GM04504 (cell line): ENCODE results near the gene GLI3.
A peak's percentile ranks its signal among the peaks of the same experiment; 100 is the strongest.

Experiments
- DNase-seq: peaks from one replicate; pipeline ENCODE4 v3.0.0-alpha.2; 2012; ENCODE audit warnings: low read depth

GLI3 gene

GRCh38 chr7:42175834-42176723 lies 60.9 kb downstream of the GLI3 start:
- DNase-seq, result no peak

GRCh38 chr7:42174391-42174912 lies 62.6 kb downstream of the GLI3 start:
- DNase-seq, result peak; percentile 61

DNA sequence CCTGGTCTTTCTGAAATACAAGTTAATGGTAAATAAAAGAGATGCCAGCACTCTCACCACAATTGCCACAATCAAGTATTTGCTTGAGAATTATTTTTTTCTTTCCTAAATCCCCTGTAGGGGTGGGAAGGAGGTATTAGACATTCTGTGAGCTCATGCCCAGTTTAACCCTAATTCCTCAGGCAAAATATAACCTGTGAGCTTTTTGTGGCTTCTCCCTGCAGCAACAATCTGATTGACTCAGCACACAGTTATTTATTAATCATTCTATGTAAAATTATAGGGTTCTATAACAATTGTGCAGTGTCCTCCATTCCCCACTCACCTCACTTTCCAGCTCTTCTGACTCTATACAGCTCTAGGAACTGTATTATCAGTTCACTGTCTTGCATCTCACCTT lies 66.3 kb downstream of the GLI3 start:
- no peak for DNase-seq

DNA sequence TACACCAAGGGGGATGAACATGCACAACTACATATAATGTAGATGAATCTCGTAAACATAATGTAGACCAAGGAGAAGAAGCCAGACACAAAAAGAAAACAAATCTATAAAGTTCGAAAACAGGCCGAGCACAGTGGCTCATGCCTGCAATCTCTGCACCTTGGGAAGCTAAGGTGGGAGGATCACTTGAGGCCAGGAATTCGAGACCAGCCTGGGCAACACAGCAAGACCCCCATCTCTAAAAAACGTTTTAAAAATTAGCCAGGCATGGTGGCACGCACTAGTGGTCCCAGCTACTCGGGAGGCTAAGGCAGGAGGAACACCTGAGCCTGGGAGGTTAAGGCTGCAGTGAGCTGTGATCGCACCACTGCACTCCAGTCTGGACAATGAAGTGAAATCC lies 68.5 kb downstream of the GLI3 start:
- no peak for DNase-seq

- no peak for DNase-seq
Observed at GRCh38 chr7:42167631-42168236, 69.3 kb downstream of the GLI3 start.

- no peak for DNase-seq
Observed at GRCh38 chr7:42167206-42167605, 69.8 kb downstream of the GLI3 start.

- DNase-seq, result no peak
Observed at GRCh38 chr7:42164881-42165428, 72.1 kb downstream of the GLI3 start.

GRCh38 chr7:42162560-42163325 lies 74.3 kb downstream of the GLI3 start:
- no peak for DNase-seq

DNA sequence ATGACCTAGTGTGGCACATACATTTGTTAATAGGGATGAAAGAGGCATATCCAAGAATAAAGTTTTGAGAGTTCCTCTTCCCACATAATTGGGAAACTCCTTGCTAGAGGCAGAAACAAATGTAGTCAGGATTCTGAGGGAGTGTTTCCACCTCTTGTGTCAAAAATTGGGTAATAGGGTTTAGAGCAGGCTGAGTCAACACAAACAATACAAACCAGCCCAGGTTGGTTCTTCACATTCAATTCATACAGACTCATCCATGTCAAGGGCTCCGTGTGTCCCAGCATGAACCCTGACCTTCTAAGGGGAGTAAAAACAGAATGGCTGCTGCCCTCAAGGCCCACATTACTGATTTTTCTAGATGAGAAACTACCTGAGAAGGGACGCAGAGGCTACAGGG lies 75.3 kb downstream of the GLI3 start:
- no peak for DNase-seq

DNA sequence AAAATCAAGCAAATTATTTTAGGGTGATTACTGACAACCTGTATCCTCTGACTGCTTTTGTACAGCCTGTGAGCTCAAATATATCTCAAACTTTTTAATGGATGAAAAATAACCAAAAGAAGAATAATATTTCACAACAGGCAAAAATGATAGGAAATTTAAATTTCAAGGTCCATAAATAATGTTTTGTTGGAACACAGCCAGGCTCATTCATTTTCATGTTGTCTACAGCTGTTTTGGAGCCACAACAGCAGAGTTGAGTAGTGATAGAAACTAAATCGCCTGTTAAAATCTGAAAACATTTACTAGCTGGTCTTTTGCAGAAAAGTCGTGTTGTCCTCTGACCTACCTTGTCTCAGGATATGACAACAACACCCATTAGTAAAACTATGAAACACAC lies 75.9 kb downstream of the GLI3 start:
- DNase-seq, result no peak

DNA sequence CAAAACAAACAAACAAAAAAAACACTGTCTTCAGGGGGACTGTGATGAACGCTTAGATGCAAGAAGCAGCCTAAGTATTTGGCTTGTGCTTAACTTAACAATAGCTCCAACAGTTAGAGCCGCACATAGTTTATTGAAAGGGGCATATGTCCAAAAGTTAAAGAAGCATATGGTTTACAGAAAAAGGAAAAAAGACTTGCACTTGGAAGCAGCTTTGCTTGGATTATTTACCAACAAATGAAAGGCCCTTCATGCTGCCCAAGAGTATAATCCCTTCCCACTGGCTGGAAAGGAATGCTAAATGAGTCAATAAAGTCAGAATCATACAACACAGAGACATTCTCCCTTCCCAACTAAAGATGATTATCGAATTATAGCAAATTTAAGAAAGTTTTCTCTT lies 77.9 kb downstream of the GLI3 start:
- DNase-seq, result no peak

GRCh38 chr7:42156967-42157721 lies 79.9 kb downstream of the GLI3 start:
- DNase-seq, result no peak

GRCh38 chr7:42156291-42156865 lies 80.6 kb downstream of the GLI3 start:
- DNase-seq, result no peak

DNA sequence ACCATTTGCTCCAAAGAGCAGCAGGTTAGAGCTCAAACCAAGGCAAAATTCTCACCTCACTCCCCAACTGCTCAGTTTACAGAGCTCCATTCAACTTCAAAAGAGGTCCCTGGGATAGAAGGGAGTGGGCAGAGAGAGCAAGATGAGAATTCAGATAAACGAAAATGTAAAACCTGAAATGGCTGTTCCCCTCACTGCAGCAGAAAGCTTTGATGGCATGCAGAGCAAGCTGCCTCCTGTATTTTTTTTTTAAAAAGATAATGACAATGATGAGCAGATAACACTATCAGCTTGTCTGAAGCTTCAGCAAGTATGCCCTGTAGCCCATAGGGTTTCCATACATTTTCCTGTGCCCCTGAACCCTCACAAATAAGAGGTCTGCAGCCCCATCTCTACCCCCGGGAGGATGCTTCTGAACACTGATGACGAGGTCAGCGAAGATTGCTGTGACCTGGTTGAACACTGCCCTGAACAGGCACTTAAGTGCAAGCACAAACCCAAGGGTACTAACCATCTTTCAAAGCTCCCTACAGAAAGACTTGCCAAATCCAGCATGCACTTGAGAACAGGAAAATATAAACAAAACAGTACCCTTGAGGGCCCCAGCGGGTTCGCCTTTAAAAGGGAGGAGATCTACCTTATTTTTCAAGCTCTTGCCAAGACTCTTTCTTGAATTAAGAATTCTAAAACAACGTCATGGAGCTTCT lies 81.3 kb downstream of the GLI3 start:
- DNase-seq, result no peak

DNA sequence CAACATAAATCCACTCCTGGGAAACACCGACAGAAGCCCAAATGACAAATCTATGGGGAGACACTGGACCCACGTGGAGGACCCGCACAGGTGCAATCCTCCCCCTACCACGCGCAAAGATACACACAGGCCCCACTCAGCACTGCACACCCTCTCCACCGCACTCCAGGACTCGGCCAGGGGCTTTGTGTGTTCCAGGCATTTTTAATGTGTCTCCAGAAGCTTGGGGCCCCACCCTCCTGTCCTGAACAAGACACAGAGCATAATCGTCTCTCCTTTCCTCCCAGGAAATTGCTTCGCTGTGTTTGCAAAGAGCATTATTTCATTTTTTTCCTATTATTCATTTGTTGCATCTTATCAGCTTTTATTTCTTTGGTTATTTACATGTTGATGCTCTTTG lies 82.8 kb downstream of the GLI3 start:
- DNase-seq, result no peak

- no peak for DNase-seq
Observed at GRCh38 chr7:42152329-42153205, 84.4 kb downstream of the GLI3 start.

GRCh38 chr7:42151309-42151708 lies 85.7 kb downstream of the GLI3 start:
- DNase-seq, result no peak

DNA sequence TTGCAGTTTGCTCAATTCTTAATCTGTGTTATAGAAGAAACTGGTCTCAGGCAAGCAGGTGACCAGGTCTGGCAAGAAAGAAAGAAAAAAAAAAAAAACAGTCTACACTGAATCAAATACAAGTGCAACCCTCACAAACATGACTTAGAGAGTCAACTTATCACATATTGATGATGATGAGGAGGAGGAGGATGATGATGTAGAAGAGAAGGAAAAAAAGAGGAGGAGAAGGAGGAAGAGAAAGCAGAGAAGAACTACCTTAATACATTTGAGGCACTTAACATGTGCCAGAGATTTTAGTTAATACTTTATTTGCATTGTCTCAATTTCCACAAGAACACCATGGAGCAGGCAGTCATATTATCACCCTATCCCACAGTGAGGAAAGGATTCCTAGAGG lies 91.5 kb downstream of the GLI3 start:
- DNase-seq, result no peak

DNA sequence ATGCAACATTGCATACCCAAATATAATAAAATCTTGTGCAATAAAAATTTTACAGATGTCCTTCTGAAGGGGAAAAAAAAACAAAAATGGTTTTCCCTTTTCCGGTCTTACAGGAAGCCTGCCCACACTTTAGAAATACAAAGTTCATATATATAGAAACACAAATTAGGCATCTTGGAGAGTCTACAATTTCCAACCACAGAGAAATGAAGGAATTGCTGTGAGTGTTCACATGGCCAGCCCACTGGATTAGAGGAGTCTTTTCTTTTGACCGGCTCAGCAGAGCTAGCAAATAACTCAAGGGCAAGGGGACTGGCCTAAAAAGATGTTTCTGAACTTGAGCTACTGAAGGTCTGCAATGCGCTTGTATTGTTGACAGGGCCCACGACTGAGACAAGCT lies 92.4 kb downstream of the GLI3 start:
- DNase-seq, result no peak
